Activated naive CD8-positive, alpha-beta T cell treated with anti-CD3 and anti-CD28 coated beads for 36 hours (primary cell): ENCODE measurements around the gene GNAS-AS1. TPM values are rescaled to one million over a fixed set of nuclear protein-coding genes. Genes with fewer than 3 reads are reported as not detected.
A peak's percentile ranks its signal among the peaks of the same experiment; 100 is the strongest.

ENCODE experiments used
- DNase-seq: peaks from one replicate; pipeline ENCODE4 v3.0.0; 2021
- H3K27ac Mint-ChIP-seq: one replicate; pipeline ENCODE4 v1.8.0; 2022; ENCODE audit warnings: mild to moderate bottlenecking, moderate library complexity, mixed read lengths
- H3K27me3 Mint-ChIP-seq: one replicate; pipeline ENCODE4 v1.8.0; 2022; ENCODE audit warnings: mild to moderate bottlenecking, mixed read lengths
- H3K36me3 Mint-ChIP-seq: one replicate; pipeline ENCODE4 v1.8.0; 2021; ENCODE audit warnings: mild to moderate bottlenecking, mixed read lengths
- H3K4me1 Mint-ChIP-seq: one replicate; pipeline ENCODE4 v1.8.0; 2021; ENCODE audit warnings: mixed read lengths
- H3K4me3 Mint-ChIP-seq: one replicate; pipeline ENCODE4 v1.8.0; 2022; ENCODE audit warnings: mild to moderate bottlenecking, moderate library complexity, mixed read lengths
- H3K9me3 Mint-ChIP-seq: one replicate; pipeline ENCODE4 v1.8.0; 2022; ENCODE audit warnings: mixed read lengths
- total RNA-seq, 2 experiments: library from RNA; stranded (reverse); gene quantifications; one replicate each; pipeline ENCODE4 v1.2.3, GENCODE V29; 2021

Gene GNAS-AS1
- total RNA-seq: 1 to 10 TPM; 1.0 to 1.3 TPM

GRCh38 chr20:58850693-58851174, at the start of gene GNAS-AS1:
GNAS-AS1 (minus strand) TSS chr20:58850902.
- Mint-ChIP-seq H3K4me3 (peak within 1 kb of the TSS; percentile 84), H3K36me3 (no peaks in the 10 kb centered on the region), H3K4me1 (peaks cover 32% of the 10 kb centered on the region), H3K9me3 (no peaks in the 10 kb centered on the region), H3K27me3 (peaks cover 57% of the 10 kb centered on the region), H3K27ac (peak within 1 kb of the TSS; percentile 55)
- DNase-seq: peak; percentile 87

DNA sequence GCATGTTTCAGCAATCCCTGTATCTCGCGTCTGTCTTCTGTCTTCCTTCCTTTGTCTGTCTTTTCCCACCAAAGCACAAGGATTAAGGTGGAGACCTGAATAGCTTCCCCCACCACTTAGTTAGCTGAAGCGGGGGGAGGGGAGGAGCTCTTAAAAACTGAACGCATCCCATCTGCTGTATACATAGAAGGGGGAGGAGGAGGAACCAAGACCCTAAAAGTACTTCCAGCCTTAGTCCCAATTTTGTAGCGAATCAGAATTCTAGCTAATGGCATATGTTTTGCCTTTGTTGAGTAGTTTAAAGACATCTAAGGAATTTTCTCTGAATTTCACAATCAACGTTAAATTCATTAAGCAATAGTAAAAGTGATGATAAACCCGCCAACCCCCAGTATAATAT, 49.7 kb upstream of the GNAS-AS1 start:
- Mint-ChIP-seq H3K9me3 (no peaks in the 10 kb centered on the region), H3K4me3 (no peak overlapping the region), H3K27ac (no peak overlapping the region), H3K27me3 (no peaks in the 10 kb centered on the region), H3K36me3 (peaks cover 51% of the 10 kb centered on the region), H3K4me1 (peaks cover 74% of the 10 kb centered on the region)
- no peak for DNase-seq

- no peak overlapping the region for H3K4me3 Mint-ChIP-seq
These were observed 48.8 kb upstream of the GNAS-AS1 start for GRCh38 chr20:58899512-58899911.

DNA sequence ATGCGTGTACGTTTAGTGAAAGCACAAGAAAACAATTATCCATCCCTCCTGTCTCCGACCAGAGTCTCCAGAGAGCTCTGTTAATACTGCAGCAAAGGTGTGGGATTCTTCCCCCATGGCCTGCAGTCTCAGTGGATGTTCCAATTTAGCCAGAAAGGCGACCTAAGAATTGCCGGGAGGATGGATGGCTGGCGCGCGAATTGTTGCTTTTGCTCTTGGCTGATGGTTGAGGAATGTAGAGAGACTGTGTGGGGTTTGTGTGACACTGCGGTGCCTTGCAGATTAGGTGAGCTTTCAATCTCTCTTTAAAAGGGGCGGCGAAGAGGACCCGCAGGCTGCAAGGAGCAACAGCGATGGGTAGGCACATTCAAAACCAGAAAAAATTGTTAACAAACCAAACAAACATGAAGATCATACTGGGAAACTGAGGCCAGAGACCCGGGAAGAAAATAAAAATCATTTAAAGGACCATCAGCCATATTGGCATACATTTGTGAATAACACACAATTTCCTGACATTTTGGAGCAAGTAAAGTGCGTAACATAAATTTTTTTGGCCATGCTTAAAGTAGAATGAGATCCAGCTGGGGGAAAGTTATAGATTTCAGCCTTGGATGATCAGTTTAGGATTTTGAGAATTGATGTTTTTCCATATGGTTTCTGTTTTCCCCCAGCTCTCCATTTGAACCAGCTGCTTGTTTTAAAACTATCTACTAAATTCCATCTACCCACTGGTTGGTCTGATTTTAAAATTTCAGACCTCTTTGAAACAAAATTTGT, 48.1 kb upstream of the GNAS-AS1 start:
- H3K27me3 Mint-ChIP-seq: no peaks in the 10 kb centered on the region
- peaks cover 55% of the 10 kb centered on the region for H3K36me3 Mint-ChIP-seq
- peak overlapping the region; percentile 72 for H3K27ac Mint-ChIP-seq
- H3K4me3 Mint-ChIP-seq: no peak overlapping the region
- H3K4me1 Mint-ChIP-seq: peaks cover 80% of the 10 kb centered on the region
- no peaks in the 10 kb centered on the region for H3K9me3 Mint-ChIP-seq
- no peak for DNase-seq

More at GRCh38 chr20:58899512-58899911, 48.8 kb upstream of the GNAS-AS1 start:
- H3K9me3 Mint-ChIP-seq: no peaks in the 10 kb centered on the region
- H3K27ac Mint-ChIP-seq: peak overlapping the region; percentile 65
- no peaks in the 10 kb centered on the region for H3K27me3 Mint-ChIP-seq
- DNase-seq: no peak
- H3K36me3 Mint-ChIP-seq: peaks cover 53% of the 10 kb centered on the region
- H3K4me1 Mint-ChIP-seq: peaks cover 76% of the 10 kb centered on the region

GRCh38 chr20:58897488-58897887, 46.8 kb upstream of the GNAS-AS1 start:
- Mint-ChIP-seq H3K4me1 (peaks cover 79% of the 10 kb centered on the region), H3K27ac (peak overlapping the region; percentile 88), H3K27me3 (no peaks in the 10 kb centered on the region), H3K4me3 (no peak overlapping the region), H3K9me3 (no peaks in the 10 kb centered on the region), H3K36me3 (peaks cover 55% of the 10 kb centered on the region)
- no peak for DNase-seq

DNA sequence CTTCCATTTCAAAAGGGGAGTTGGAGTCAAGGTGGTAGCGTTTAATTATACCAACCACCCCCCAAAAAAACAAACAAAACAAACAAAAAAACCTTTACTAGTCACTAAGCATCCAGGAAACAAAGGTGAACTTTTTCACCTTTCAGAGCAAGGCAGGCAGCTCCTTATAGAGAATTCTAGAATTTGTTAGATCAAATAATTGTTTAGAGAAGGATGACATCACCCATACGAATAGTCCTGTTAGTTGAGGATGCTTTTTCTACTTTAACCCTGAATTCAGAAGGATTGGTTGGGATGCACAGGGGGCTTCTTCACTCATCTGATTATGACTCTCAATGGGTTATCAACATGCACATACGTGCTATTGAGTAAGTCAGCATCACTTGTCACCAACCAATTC, 46.1 kb upstream of the GNAS-AS1 start:
- H3K9me3 Mint-ChIP-seq: no peaks in the 10 kb centered on the region
- DNase-seq: no peak
- H3K27ac Mint-ChIP-seq: peak overlapping the region; percentile 88
- H3K4me1 Mint-ChIP-seq: peaks cover 73% of the 10 kb centered on the region
- H3K27me3 Mint-ChIP-seq: peaks cover 4% of the 10 kb centered on the region
- peaks cover 60% of the 10 kb centered on the region for H3K36me3 Mint-ChIP-seq
- H3K4me3 Mint-ChIP-seq: no peak overlapping the region

GRCh38 chr20:58895448-58896180, 44.9 kb upstream of the GNAS-AS1 start:
- peaks cover 66% of the 10 kb centered on the region for H3K4me1 Mint-ChIP-seq
- H3K9me3 Mint-ChIP-seq: no peaks in the 10 kb centered on the region
- H3K4me3 Mint-ChIP-seq: peak overlapping the region; percentile 78
- peaks cover 4% of the 10 kb centered on the region for H3K27me3 Mint-ChIP-seq
- H3K36me3 Mint-ChIP-seq: peaks cover 60% of the 10 kb centered on the region
- H3K27ac Mint-ChIP-seq: peak overlapping the region; percentile 88
- DNase-seq: no peak

DNA sequence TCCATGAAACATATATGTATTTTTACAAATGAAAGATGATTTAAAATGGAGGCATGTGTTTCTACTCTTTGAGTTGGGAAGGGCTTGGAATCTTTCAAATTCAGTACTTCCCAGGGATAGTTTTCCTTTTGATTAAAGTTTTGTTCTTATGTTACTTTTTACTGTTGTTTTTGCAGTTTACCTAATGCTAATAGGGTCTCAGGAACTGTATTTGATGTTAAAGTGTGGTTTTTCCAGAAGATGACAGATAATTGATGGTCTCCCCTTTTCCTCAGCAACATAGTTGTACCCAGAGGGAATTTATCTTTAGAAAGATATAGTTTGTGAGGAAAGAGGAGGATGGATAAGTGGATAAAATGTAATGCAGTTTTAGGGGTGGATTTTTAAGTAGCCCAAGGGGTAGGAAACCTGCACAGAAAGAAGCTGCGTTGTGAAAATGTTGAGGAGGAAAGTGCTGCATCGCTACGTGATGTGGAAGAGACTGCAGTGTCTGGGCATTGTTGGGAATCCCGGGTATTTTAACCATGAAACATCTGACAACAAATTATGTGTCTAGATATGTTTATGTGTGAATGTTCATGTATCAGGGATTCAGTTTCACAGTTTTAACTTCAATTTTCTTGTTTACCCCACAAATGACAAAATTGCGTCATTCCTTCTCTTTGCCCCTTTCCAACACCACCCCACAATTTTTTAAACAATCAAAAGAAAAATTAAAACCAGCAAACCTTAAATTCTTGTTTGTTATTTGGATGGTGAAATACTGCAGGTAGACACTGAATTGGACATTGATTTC, 44.1 kb upstream of the GNAS-AS1 start:
- DNase-seq: no peak
- peaks cover 4% of the 10 kb centered on the region for H3K27me3 Mint-ChIP-seq
- H3K9me3 Mint-ChIP-seq: no peaks in the 10 kb centered on the region
- H3K36me3 Mint-ChIP-seq: peaks cover 54% of the 10 kb centered on the region
- H3K4me3 Mint-ChIP-seq: peak overlapping the region; percentile 78
- peak overlapping the region; percentile 88 for H3K27ac Mint-ChIP-seq
- H3K4me1 Mint-ChIP-seq: peaks cover 60% of the 10 kb centered on the region

GRCh38 chr20:58893355-58894120, 42.8 kb upstream of the GNAS-AS1 start:
- Mint-ChIP-seq H3K27me3 (peaks cover 4% of the 10 kb centered on the region), H3K27ac (peak overlapping the region; percentile 88), H3K4me3 (peak overlapping the region; percentile 78), H3K36me3 (peaks cover 46% of the 10 kb centered on the region), H3K4me1 (peaks cover 51% of the 10 kb centered on the region), H3K9me3 (no peaks in the 10 kb centered on the region)
- DNase-seq: peak; percentile 60

DNA sequence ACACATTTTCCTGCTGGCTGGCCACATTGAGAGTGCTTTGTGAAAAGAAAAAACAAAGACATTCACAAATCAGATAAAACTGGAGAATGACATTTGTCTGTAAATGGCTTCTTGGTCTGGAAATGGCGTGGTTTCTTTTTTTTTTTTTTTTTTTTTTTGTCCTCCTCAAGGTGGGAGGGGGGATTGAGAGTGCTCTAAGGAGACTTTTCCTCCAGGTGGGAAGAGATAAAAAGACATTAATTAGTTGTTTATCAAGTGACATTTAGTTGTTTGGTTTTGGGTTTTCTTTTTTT, 42.2 kb upstream of the GNAS-AS1 start:
- H3K36me3 Mint-ChIP-seq: peaks cover 47% of the 10 kb centered on the region
- H3K4me3 Mint-ChIP-seq: peak overlapping the region; percentile 90
- no peaks in the 10 kb centered on the region for H3K9me3 Mint-ChIP-seq
- peaks cover 51% of the 10 kb centered on the region for H3K4me1 Mint-ChIP-seq
- DNase-seq: no peak
- H3K27me3 Mint-ChIP-seq: peaks cover 4% of the 10 kb centered on the region
- H3K27ac Mint-ChIP-seq: peak overlapping the region; percentile 96

- Mint-ChIP-seq H3K4me1 (peaks cover 51% of the 10 kb centered on the region), H3K4me3 (peak overlapping the region; percentile 90)
These were observed 41.6 kb upstream of the GNAS-AS1 start for GRCh38 chr20:58892141-58892931.

GRCh38 chr20:58891718-58892140, 41.0 kb upstream of the GNAS-AS1 start:
- no peak for DNase-seq
- no peaks in the 10 kb centered on the region for H3K9me3 Mint-ChIP-seq
- peaks cover 4% of the 10 kb centered on the region for H3K27me3 Mint-ChIP-seq
- peak overlapping the region; percentile 90 for H3K4me3 Mint-ChIP-seq
- H3K4me1 Mint-ChIP-seq: peaks cover 51% of the 10 kb centered on the region
- H3K36me3 Mint-ChIP-seq: peaks cover 38% of the 10 kb centered on the region
- H3K27ac Mint-ChIP-seq: peak overlapping the region; percentile 96

More at GRCh38 chr20:58892141-58892931, 41.6 kb upstream of the GNAS-AS1 start:
- no peaks in the 10 kb centered on the region for H3K9me3 Mint-ChIP-seq
- H3K36me3 Mint-ChIP-seq: peaks cover 43% of the 10 kb centered on the region
- peaks cover 4% of the 10 kb centered on the region for H3K27me3 Mint-ChIP-seq
- peak overlapping the region; percentile 96 for H3K27ac Mint-ChIP-seq
- peak; percentile 82 for DNase-seq

GRCh38 chr20:58891086-58891717, 40.5 kb upstream of the GNAS-AS1 start:
- DNase-seq: peak; percentile 76
- Mint-ChIP-seq H3K27ac (peak overlapping the region; percentile 77), H3K4me1 (peaks cover 52% of the 10 kb centered on the region), H3K9me3 (no peaks in the 10 kb centered on the region), H3K4me3 (peak overlapping the region; percentile 67), H3K27me3 (peaks cover 4% of the 10 kb centered on the region), H3K36me3 (peaks cover 34% of the 10 kb centered on the region)
